Limb (tissue), 2 donors: Measurements from ENCODE around the gene DNAH8.
"Not testable (repeated sequence)": the region's sequence is repeated elsewhere in the genome, so short reads cannot be mapped to it uniquely, and the experiment has no call there.

ENCODE experiments used
- DNase-seq, 2 donors: peaks; one replicate each; pipeline ENCODE4 v3.0.0-alpha.2; 2016; ENCODE audit errors: extremely low spot score in 2 of 2

Gene DNAH8

GRCh38 chr6:38794682-38795081 is 79.6 kb downstream of the DNAH8 start:
- no peak for DNase-seq

GRCh38 chr6:38796006-38796405 is 80.9 kb downstream of the DNAH8 start:
- DNase-seq, result no peak

- DNase-seq, result not testable (repeated sequence)
Observed at GRCh38 chr6:38796437-38796836, 81.3 kb downstream of the DNAH8 start.

GRCh38 chr6:38796850-38797249 is 81.7 kb downstream of the DNAH8 start:
- no peak for DNase-seq

GRCh38 chr6:38797391-38797790 is 82.3 kb downstream of the DNAH8 start:
- no peak for DNase-seq

GRCh38 chr6:38799529-38800184 is 84.5 kb downstream of the DNAH8 start:
- no peak for DNase-seq

- DNase-seq, result no peak
Observed at GRCh38 chr6:38801305-38801704, 86.2 kb downstream of the DNAH8 start.

- no peak for DNase-seq
Observed at GRCh38 chr6:38802497-38802896, 87.4 kb downstream of the DNAH8 start.

GRCh38 chr6:38803129-38803528 is 88.0 kb downstream of the DNAH8 start:
- no peak for DNase-seq

- DNase-seq, result no peak
Observed at GRCh38 chr6:38804358-38804757, 89.2 kb downstream of the DNAH8 start.

GRCh38 chr6:38805127-38805655 is 90.1 kb downstream of the DNAH8 start:
- DNase-seq, result no peak

GRCh38 chr6:38805692-38806091 is 90.6 kb downstream of the DNAH8 start:
- DNase-seq, result no peak

- DNase-seq, result no peak
Observed at GRCh38 chr6:38806271-38806670, 91.2 kb downstream of the DNAH8 start.

- no peak for DNase-seq
Observed at GRCh38 chr6:38806833-38807232, 91.7 kb downstream of the DNAH8 start.

- DNase-seq, result no peak
Observed at GRCh38 chr6:38808039-38808438, 92.9 kb downstream of the DNAH8 start.

- DNase-seq, result no peak
Observed at GRCh38 chr6:38813041-38813823, 98.1 kb downstream of the DNAH8 start.

GRCh38 chr6:38814761-38815160 is 99.7 kb downstream of the DNAH8 start:
- DNase-seq, result no peak

GRCh38 chr6:38815250-38815649 is 100.1 kb downstream of the DNAH8 start:
- no peak for DNase-seq

GRCh38 chr6:38818691-38819090 is 103.6 kb downstream of the DNAH8 start:
- no peak for DNase-seq

GRCh38 chr6:38822963-38823362 is 107.9 kb downstream of the DNAH8 start:
- no peak for DNase-seq

GRCh38 chr6:38824243-38824894 is 109.3 kb downstream of the DNAH8 start:
- no peak for DNase-seq

GRCh38 chr6:38827024-38827423 is 111.9 kb downstream of the DNAH8 start:
- no peak for DNase-seq
